Endothelial cell (in vitro differentiated cells): ENCODE measurements around the gene TPMT. TPM values are rescaled to one million over a fixed set of nuclear protein-coding genes. Genes with fewer than 3 reads are reported as not detected.

ENCODE experiments used
- DNase-seq: peaks from one replicate; pipeline ENCODE4 v3.0.0; 2021; ENCODE audit warnings: low spot score
- H3K27ac Mint-ChIP-seq: one replicate; pipeline ENCODE4 v1.8.0; 2021; ENCODE audit warnings: mixed read lengths, inconsistent platforms; ENCODE audit not compliant: unreplicated experiment
- H3K27me3 Mint-ChIP-seq: one replicate; pipeline ENCODE4 v1.8.0; 2021; ENCODE audit warnings: mild to moderate bottlenecking, moderate library complexity, mixed read lengths, inconsistent platforms; ENCODE audit not compliant: unreplicated experiment
- H3K36me3 Mint-ChIP-seq: one replicate; pipeline ENCODE4 v1.8.0; 2021; ENCODE audit warnings: mild to moderate bottlenecking, low read depth, mixed read lengths, inconsistent platforms; ENCODE audit not compliant: unreplicated experiment
- H3K4me1 Mint-ChIP-seq: one replicate; pipeline ENCODE4 v1.8.0; 2021; ENCODE audit warnings: mild to moderate bottlenecking, mixed read lengths, inconsistent platforms; ENCODE audit not compliant: unreplicated experiment
- H3K4me3 Mint-ChIP-seq: one replicate; pipeline ENCODE4 v1.8.0; 2021; ENCODE audit warnings: mild to moderate bottlenecking, mixed read lengths, inconsistent platforms; ENCODE audit not compliant: unreplicated experiment
- H3K9me3 Mint-ChIP-seq: one replicate; pipeline ENCODE4 v1.8.0; 2021; ENCODE audit warnings: mixed read lengths, inconsistent platforms; ENCODE audit not compliant: unreplicated experiment
- total RNA-seq: library from RNA; stranded (reverse); fragmentation: NEBNext Ultra II Directional; extraction: Animal tissue kit (Norgen Biotek cat#: 25700); gene quantifications from one replicate; pipeline ENCODE4 v1.2.1, GENCODE V29; 2021; ENCODE audit not compliant: unreplicated experiment
- TF ChIP-seq, protein P1 (sequence below): fragments of 200-600 bp; sonication (generic); IDR thresholded peaks from one replicate; pipeline ENCODE4 v1.5.0; 2021; ENCODE audit warnings: antibody characterized with exemption; ENCODE audit not compliant: unreplicated experiment

TPMT gene
- total RNA-seq, 1 donor from 2014 or later = 13.7 TPM

- H3K4me3 Mint-ChIP-seq = no peak overlapping the region
- DNase-seq = no peak
- TF ChIP-seq, protein P1, sequence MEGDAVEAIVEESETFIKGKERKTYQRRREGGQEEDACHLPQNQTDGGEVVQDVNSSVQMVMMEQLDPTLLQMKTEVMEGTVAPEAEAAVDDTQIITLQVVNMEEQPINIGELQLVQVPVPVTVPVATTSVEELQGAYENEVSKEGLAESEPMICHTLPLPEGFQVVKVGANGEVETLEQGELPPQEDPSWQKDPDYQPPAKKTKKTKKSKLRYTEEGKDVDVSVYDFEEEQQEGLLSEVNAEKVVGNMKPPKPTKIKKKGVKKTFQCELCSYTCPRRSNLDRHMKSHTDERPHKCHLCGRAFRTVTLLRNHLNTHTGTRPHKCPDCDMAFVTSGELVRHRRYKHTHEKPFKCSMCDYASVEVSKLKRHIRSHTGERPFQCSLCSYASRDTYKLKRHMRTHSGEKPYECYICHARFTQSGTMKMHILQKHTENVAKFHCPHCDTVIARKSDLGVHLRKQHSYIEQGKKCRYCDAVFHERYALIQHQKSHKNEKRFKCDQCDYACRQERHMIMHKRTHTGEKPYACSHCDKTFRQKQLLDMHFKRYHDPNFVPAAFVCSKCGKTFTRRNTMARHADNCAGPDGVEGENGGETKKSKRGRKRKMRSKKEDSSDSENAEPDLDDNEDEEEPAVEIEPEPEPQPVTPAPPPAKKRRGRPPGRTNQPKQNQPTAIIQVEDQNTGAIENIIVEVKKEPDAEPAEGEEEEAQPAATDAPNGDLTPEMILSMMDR = no peak
- no peaks in the 10 kb centered on the region for H3K9me3 Mint-ChIP-seq
- H3K36me3 Mint-ChIP-seq = no peaks in the 10 kb centered on the region
- peaks cover 10% of the 10 kb centered on the region for H3K4me1 Mint-ChIP-seq
- H3K27me3 Mint-ChIP-seq = no peaks in the 10 kb centered on the region
- H3K27ac Mint-ChIP-seq = no peak overlapping the region
Observed at GRCh38 chr6:18148304-18149025, 6.4 kb downstream of the TPMT start.

DNA sequence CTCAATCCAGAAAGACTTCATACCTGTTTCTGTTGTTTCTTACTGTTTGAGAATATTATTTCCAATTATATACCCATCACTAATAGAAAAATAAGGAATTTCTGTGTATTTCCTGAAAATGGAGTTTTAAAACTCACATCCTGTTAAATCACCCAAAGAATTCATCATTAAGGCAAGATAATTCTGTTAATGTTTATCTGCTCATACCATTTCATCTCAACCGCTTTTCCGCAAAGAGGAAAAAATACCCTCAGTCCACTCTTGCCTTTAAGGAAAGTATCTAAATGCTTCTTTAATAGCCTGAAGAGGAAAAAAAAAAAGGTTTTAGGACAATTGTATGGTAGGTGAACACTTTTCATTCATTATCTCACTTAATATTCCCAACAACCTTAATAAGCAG lies 7.3 kb downstream of the TPMT start:
- Mint-ChIP-seq H3K36me3 (peaks cover 6% of the 10 kb centered on the region), H3K9me3 (no peaks in the 10 kb centered on the region), H3K4me3 (no peak overlapping the region), H3K27ac (no peak overlapping the region), H3K27me3 (no peaks in the 10 kb centered on the region), H3K4me1 (peaks cover 2% of the 10 kb centered on the region)
- TF ChIP-seq, protein P1 = no peak
- DNase-seq = no peak

DNA sequence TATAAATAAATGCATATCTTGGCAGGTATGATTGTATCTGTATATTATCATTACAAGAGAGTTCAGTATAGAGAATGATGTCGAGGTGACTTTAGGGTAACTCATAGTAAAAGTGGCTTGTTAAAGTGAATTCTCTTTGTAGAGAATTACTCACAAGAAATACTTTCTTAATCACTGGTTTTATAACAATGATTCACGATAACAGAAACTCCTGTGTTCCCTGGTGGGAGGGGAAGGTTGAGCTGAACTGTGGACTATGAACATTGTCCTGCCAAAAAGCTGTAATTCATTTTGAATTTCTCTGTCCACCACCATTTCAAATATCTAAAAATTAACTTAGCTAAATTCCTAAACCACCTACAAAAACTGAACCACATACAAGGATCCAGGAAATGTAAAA lies 7.7 kb downstream of the TPMT start:
- no peaks in the 10 kb centered on the region for H3K27me3 Mint-ChIP-seq
- DNase-seq = no peak
- H3K4me1 Mint-ChIP-seq = no peaks in the 10 kb centered on the region
- no peak overlapping the region for H3K4me3 Mint-ChIP-seq
- TF ChIP-seq, protein P1 = no peak
- H3K9me3 Mint-ChIP-seq = no peaks in the 10 kb centered on the region
- H3K27ac Mint-ChIP-seq = no peak overlapping the region
- H3K36me3 Mint-ChIP-seq = peaks cover 10% of the 10 kb centered on the region

GRCh38 chr6:18142591-18142861 lies 12.4 kb downstream of the TPMT start:
- H3K4me1 Mint-ChIP-seq = no peaks in the 10 kb centered on the region
- TF ChIP-seq, protein P1 = no peak
- no peak overlapping the region for H3K27ac Mint-ChIP-seq

GRCh38 chr6:18141805-18142590 lies 12.9 kb downstream of the TPMT start:
- H3K27me3 Mint-ChIP-seq = peaks cover 2% of the 10 kb centered on the region
- H3K4me1 Mint-ChIP-seq = no peaks in the 10 kb centered on the region
- DNase-seq = no peak
- no peaks in the 10 kb centered on the region for H3K9me3 Mint-ChIP-seq
- TF ChIP-seq, protein P1 = no peak
- H3K27ac Mint-ChIP-seq = no peak overlapping the region
- peaks cover 33% of the 10 kb centered on the region for H3K36me3 Mint-ChIP-seq
- peak overlapping the region; percentile 10 for H3K4me3 Mint-ChIP-seq

More at GRCh38 chr6:18142591-18142861, 12.4 kb downstream of the TPMT start:
- peaks cover 2% of the 10 kb centered on the region for H3K27me3 Mint-ChIP-seq
- no peaks in the 10 kb centered on the region for H3K9me3 Mint-ChIP-seq
- H3K4me3 Mint-ChIP-seq = peak overlapping the region; percentile 10
- no peak for DNase-seq
- H3K36me3 Mint-ChIP-seq = peaks cover 33% of the 10 kb centered on the region
